Measurements from ENCODE around the gene HIVEP3.

DNA sequence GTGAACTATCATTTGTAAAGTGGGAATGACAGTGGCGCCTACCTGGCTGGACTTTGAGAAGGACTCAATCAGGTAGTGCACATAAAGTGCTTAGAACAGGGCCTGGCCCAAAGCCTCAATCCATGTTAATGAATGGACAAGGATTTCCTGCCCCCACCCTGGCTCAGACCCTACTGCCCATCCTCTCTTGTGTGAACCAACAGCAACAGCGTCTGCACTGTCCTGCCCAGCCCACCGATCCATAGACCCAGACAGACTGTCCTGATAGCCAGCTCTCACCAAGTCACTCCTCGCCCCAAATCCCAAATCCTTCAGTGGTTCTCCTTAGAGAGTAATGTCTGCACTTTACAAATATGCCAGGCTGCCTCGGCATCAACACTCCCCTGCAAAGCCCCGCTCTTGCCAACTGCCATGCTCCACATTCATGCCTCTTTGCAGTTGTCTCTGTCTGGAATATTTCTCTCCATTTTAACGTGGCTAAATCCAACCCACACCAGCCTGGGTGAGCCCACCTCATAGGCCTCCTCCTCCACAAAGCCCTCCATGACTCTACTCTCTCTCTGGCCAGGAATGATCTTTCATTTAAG, 276.7 kb downstream of the HIVEP3 start:
- TF ChIP-seq, protein P1, sequence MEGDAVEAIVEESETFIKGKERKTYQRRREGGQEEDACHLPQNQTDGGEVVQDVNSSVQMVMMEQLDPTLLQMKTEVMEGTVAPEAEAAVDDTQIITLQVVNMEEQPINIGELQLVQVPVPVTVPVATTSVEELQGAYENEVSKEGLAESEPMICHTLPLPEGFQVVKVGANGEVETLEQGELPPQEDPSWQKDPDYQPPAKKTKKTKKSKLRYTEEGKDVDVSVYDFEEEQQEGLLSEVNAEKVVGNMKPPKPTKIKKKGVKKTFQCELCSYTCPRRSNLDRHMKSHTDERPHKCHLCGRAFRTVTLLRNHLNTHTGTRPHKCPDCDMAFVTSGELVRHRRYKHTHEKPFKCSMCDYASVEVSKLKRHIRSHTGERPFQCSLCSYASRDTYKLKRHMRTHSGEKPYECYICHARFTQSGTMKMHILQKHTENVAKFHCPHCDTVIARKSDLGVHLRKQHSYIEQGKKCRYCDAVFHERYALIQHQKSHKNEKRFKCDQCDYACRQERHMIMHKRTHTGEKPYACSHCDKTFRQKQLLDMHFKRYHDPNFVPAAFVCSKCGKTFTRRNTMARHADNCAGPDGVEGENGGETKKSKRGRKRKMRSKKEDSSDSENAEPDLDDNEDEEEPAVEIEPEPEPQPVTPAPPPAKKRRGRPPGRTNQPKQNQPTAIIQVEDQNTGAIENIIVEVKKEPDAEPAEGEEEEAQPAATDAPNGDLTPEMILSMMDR (IDR thresholded peaks at IDR 0.05) = no peak
- TF ChIP-seq POLR2A (IDR thresholded peaks at IDR 0.05) = no peak

All from right lobe of liver (tissue), 4 donors.